IPS DF 6.9 (cell line): ENCODE data around the gene HPS1.

Experiments used
- DNase-seq: peaks from one replicate; pipeline ENCODE4 v3.0.0-alpha.2; 2013; ENCODE audit warnings: low read depth, low spot score
- H3K27ac ChIP-seq: one replicate; pipeline ENCODE4 v1.5.1; 2013; ENCODE audit warnings: low read length, control low read depth
- H3K27me3 ChIP-seq: 2 replicates; pipeline ENCODE4 v1.6.1; 2013; ENCODE audit warnings: mild to moderate bottlenecking, low read length; ENCODE audit not compliant: control insufficient read depth, insufficient read depth
- H3K36me3 ChIP-seq: 2 replicates; pipeline ENCODE4 v1.6.1; 2013; ENCODE audit warnings: low read length; ENCODE audit not compliant: control insufficient read depth, insufficient read depth
- H3K4me1 ChIP-seq: 2 replicates; pipeline ENCODE4 v1.6.1; 2013; ENCODE audit warnings: low read length; ENCODE audit not compliant: control insufficient read depth, insufficient read depth
- H3K4me3 ChIP-seq: 2 replicates; pipeline ENCODE4 v1.5.1; 2013; ENCODE audit warnings: mild to moderate bottlenecking, low read length
- H3K9me3 ChIP-seq: 2 replicates; pipeline ENCODE4 v1.6.1; 2013; ENCODE audit warnings: low read length, inconsistent platforms; ENCODE audit not compliant: control insufficient read depth, insufficient read depth
- WGBS: extraction: QIAGEN DNeasy Blood & Tissue Kit; methylation state at CpG from one replicate; pipeline ENCODE4 v1.1.7; 2013; ENCODE audit warnings: mixed read lengths, missing lambda C conversion rate; ENCODE audit not compliant: insufficient read length, insufficient coverage; 5-methylcytosine and 5-hydroxymethylcytosine counted together

Gene HPS1

DNA sequence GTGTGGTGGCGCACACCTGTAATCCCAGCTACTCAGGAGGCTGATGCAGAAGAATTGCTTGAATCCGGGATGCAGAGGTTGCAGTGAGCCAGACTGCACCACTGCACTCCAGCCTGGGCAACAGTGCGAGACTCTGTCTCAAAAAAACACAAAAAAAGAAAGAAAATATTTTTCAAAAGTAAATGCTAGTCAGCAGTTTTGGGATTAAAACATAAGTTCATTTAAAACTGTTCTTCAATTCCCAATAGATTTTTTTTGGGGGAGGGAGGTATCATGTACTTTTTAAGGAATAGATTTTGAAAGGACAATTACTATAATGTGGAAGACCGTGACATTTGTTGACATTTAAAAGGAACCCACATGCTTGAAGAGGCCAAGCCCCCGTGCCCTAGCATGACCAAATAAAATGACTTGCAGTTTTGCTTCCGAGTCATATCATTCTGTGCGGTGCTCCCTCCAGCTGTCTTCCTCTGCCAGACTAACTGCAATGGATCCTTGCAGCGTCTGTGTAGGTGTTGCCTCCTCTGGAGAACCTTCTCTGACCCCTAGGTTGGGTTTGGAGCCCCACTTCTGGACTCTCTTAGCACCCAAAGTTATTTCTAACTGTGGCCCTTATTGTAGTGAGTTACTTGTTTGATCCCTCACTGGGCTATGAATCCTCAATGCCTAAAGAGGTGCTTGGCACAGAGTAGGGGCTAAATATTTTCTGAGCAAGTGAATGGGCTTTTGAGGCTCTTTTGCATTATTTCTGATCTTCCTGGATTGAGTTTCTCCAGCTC is 17.4 kb upstream of the HPS1 start:
- H3K27me3 ChIP-seq, result no peaks in the 10 kb centered on the region
- no peak for DNase-seq
- H3K9me3 ChIP-seq, result no peaks in the 10 kb centered on the region
- no peaks in the 10 kb centered on the region for H3K36me3 ChIP-seq
- H3K4me1 ChIP-seq, result no peaks in the 10 kb centered on the region
- no CpG with 5 or more reads among the region's 8 CpGs for WGBS
- H3K27ac ChIP-seq, result no peak overlapping the region
- H3K4me3 ChIP-seq, result no peak overlapping the region

DNA sequence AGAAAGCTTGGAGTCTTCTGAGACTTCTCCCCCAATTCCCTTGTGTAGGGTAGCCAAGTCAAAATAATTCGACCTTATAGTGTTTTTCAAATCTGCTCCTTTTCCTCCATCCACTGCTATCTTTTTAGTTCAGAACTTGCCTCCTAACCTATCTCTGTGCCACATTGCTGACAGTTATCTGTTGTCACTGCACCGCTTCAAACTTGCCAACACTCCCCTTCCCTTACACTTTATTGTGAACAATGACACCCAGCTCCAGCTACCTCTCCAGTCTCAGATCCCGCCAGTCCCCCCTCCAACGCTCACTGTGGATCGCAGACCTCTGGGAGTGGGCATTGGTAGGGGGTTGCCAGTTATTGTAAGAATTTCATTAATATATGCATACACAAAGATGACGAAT is 16.3 kb upstream of the HPS1 start:
- no peak for DNase-seq
- WGBS, result no CpG with 5 or more reads among the region's 6 CpGs
- Histone ChIP-seq H3K4me3 (no peak overlapping the region), H3K27me3 (no peaks in the 10 kb centered on the region), H3K36me3 (no peaks in the 10 kb centered on the region), H3K27ac (no peak overlapping the region), H3K9me3 (no peaks in the 10 kb centered on the region), H3K4me1 (no peaks in the 10 kb centered on the region)

DNA sequence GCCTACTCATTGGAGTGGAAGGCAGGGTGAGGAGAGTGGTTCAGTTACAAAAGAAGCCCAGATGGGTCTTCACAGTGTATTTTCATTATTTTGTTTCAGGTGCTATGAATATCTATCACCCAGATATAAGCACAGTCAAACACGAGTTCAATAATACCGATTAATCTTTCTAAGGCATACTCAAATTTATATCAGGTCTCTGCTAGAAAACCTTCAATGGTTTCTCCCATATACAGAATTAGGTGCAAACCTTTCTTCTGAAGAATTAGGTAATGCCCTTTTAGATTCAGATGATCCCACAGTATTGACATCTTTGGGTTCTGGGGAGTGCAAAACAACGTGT is 14.7 kb upstream of the HPS1 start:
- Histone ChIP-seq H3K27ac (no peak overlapping the region), H3K36me3 (no peaks in the 10 kb centered on the region), H3K4me3 (no peak overlapping the region), H3K9me3 (no peaks in the 10 kb centered on the region), H3K4me1 (no peaks in the 10 kb centered on the region), H3K27me3 (no peaks in the 10 kb centered on the region)
- WGBS, result no CpG with 5 or more reads among the region's 3 CpGs
- no peak for DNase-seq

DNA sequence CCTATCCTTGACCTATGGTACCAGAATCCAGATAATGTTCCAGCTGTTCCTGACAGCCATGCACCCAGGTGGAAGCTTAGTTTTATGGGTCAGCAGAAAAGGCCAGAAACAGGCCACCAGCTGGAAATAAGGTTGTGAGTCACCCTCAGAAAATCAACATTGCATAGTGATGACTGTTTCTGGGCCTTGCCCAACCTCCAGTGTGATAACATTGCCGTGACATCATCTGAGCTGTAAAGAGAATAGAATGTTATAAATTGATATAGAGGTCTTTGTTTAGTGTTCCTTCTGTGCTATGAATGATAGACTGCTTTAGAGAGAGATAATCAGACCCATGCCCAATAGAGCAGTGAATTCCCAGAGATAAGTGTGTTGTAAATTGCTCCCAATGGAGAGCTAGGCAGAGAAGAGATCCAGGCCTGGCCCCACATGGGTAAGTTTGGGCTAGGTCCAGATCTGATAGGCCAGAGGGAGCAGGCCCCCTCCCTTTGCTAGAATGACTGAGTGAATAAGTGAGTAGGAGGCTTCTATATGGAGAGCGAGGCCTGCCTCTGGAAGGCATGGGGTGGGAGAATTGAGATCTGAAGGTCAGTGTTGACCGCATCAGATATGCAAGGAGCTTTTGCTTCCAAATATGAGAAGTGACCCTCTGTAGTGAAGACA is 14.2 kb upstream of the HPS1 start:
- H3K27me3 ChIP-seq, result no peaks in the 10 kb centered on the region
- H3K27ac ChIP-seq, result no peak overlapping the region
- no peaks in the 10 kb centered on the region for H3K36me3 ChIP-seq
- WGBS, result no CpG with 5 or more reads among the region's 3 CpGs
- no peak overlapping the region for H3K4me3 ChIP-seq
- H3K9me3 ChIP-seq, result no peaks in the 10 kb centered on the region
- no peak for DNase-seq
- peaks cover 2% of the 10 kb centered on the region; the same call in 1 of the 2 replicates for H3K4me1 ChIP-seq

GRCh38 chr10:98458809-98459784 is 12.4 kb upstream of the HPS1 start:
- H3K27me3 ChIP-seq, result no peaks in the 10 kb centered on the region
- no peak for DNase-seq
- no peaks in the 10 kb centered on the region for H3K36me3 ChIP-seq
- H3K4me1 ChIP-seq, result peaks cover 2% of the 10 kb centered on the region; the same call in 1 of the 2 replicates
- H3K9me3 ChIP-seq, result no peaks in the 10 kb centered on the region
- WGBS, result no CpG with 5 or more reads among the region's 15 CpGs
- H3K4me3 ChIP-seq, result no peak overlapping the region
- H3K27ac ChIP-seq, result no peak overlapping the region

GRCh38 chr10:98457721-98458120 is 11.0 kb upstream of the HPS1 start:
- Histone ChIP-seq H3K36me3 (no peaks in the 10 kb centered on the region), H3K9me3 (no peaks in the 10 kb centered on the region), H3K27ac (no peak overlapping the region), H3K27me3 (no peaks in the 10 kb centered on the region), H3K4me3 (no peak overlapping the region), H3K4me1 (peaks cover 2% of the 10 kb centered on the region; the same call in 1 of the 2 replicates)
- DNase-seq, result no peak
- WGBS, result no CpG with 5 or more reads among the region's 8 CpGs

GRCh38 chr10:98456686-98457482 is 10.1 kb upstream of the HPS1 start:
- no CpG with 5 or more reads among the region's 12 CpGs for WGBS
- no peaks in the 10 kb centered on the region for H3K9me3 ChIP-seq
- no peaks in the 10 kb centered on the region for H3K36me3 ChIP-seq
- no peak for DNase-seq
- H3K27ac ChIP-seq, result no peak overlapping the region
- peaks cover 2% of the 10 kb centered on the region; the same call in 1 of the 2 replicates for H3K4me1 ChIP-seq
- H3K4me3 ChIP-seq, result no peak overlapping the region
- no peaks in the 10 kb centered on the region for H3K27me3 ChIP-seq

- no peak for DNase-seq
- Histone ChIP-seq H3K4me3 (no peak overlapping the region), H3K27me3 (no peaks in the 10 kb centered on the region), H3K4me1 (peaks cover 2% of the 10 kb centered on the region; the same call in 1 of the 2 replicates), H3K9me3 (no peaks in the 10 kb centered on the region), H3K36me3 (no peaks in the 10 kb centered on the region), H3K27ac (no peak overlapping the region)
- no CpG with 5 or more reads among the region's 4 CpGs for WGBS
Observed at GRCh38 chr10:98456043-98456570, 9.4 kb upstream of the HPS1 start.

- Histone ChIP-seq H3K27ac (no peak overlapping the region), H3K9me3 (no peaks in the 10 kb centered on the region), H3K4me3 (no peak overlapping the region), H3K36me3 (no peaks in the 10 kb centered on the region), H3K4me1 (peaks cover 2% of the 10 kb centered on the region; the same call in 1 of the 2 replicates), H3K27me3 (no peaks in the 10 kb centered on the region)
- no CpG with 5 or more reads among the region's 2 CpGs for WGBS
- no peak for DNase-seq
Observed at GRCh38 chr10:98453729-98454128, 7.0 kb upstream of the HPS1 start.
